Stimulated activated CD4-positive, alpha-beta T cell treated with anti-CD3 and anti-CD28 coated beads, Interleukin-1b, Interleukin-23, amount 100 ng/mL, for 48 hours (primary cell): ENCODE data around the gene DRAM1.
"Not testable (repeated sequence)": the region's sequence is repeated elsewhere in the genome, so short reads cannot be mapped to it uniquely, and the experiment has no call there.

Source experiments
- DNase-seq: peaks from one replicate; pipeline ENCODE4 v3.0.0-alpha.2; 2020

Gene DRAM1

DNA sequence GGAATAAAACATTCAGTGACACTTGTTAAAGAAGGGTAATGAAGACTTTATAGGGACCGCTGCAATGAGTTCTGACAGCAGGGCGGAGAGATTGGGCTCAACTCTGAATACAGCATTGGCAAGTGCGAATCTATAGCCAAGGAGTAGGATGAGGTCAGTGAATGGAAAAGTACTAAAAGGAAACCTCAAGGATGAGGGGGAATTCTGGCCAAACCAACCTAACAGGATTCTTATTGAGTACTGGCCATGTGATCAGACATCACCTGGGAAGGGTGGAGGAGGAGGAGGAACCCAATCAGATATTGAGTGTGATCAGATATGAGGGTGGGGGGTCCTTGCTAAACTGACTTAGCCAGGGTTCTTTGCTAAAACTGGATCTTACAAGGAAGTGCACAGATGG, 31.0 kb downstream of the DRAM1 start:
- no peak for DNase-seq

DNA sequence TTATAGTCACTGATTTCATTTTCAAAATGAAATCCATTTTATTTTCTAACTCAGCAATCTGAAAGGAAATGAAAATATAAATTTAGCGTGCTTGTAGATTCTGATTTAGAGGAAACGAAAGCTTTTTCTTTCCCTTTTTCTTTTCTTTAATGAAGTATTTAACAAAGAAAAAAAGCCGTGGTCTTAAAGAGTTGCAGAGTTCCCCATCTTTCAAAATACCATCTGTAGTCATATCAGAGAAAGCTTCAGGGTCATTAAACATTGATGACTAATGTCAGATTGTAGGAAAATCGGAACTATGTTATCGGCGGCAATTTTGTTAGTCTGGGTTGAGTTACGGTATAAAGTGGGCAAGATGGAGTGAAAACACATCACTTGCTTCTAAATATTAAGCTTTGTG, 32.3 kb downstream of the DRAM1 start:
- no peak for DNase-seq

DNA sequence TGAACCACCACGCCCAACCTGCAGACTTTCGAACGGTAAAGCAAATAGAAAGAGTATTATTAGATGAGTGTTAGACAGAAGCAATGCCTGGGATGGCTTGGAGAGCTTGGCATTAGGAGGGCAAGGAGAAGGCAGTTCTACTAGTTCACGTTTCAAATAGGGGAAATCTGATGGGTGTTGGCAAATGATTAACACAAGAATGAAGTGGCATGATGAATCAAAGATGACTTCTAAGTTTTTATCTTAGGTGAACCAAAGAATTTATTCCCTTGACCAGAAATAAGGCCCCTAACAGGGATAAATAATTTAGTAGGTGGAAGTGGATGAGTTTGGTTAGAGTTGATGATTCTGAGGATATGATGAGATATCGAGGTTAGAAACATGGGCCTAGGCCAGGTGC, 38.5 kb downstream of the DRAM1 start:
- no peak for DNase-seq

DNA sequence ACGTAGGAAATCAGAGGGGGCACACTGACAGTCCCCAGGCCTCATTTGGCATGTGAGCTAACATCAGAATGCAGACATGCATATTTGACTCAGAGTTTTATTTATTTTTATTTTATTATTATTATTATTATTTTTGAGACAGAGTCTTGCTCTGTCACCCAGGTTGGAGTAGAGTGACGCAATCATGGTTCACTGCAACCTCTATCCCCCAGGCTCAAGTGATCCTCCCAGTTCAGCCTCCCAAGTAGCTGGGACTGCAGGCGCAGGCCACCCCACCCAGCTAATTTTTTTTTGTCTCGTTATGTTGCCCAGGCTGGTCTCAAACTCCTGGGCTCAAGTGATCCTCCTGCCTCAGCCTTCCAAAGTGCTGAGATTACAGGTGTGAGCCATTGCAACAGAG, 41.4 kb downstream of the DRAM1 start:
- not testable (repeated sequence) for DNase-seq

DNA sequence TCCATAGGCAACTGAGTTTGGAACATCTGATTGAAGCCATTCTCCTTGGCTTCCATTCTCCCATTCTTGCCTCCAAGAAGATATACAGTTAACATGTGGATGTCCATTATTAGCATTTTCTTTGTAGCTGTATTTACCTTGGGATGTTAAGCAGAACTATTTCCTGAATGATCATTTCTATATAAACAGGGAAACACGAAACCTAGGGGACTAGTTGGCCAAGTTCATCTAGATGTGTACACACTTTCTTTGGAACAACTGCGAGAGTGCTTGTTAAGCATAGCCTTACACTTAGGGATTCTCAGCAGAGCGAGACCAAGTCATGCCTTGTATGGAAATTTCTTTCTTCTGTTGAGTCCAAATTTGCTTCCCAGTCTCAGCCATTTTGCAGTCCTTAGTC, 42.1 kb downstream of the DRAM1 start:
- no peak for DNase-seq

DNA sequence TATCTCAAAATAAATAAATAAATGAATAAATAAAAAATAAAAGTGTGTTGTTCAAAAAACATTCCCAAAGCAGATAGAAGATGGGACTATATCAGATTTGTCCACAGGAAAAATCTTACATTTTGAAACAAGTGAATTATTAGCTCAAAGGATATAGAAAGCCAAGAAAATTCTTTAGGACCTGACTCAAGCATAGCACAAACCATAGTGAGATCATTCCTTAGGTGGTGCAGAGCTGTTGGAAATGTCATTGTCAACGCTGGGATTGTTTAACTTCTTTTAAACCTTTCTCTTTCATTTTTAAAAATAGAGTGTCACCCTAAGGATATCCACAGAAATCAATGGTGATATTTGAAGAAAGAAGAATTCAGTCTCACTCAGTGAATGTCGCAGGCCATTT, 43.5 kb downstream of the DRAM1 start:
- DNase-seq, result no peak

DNA sequence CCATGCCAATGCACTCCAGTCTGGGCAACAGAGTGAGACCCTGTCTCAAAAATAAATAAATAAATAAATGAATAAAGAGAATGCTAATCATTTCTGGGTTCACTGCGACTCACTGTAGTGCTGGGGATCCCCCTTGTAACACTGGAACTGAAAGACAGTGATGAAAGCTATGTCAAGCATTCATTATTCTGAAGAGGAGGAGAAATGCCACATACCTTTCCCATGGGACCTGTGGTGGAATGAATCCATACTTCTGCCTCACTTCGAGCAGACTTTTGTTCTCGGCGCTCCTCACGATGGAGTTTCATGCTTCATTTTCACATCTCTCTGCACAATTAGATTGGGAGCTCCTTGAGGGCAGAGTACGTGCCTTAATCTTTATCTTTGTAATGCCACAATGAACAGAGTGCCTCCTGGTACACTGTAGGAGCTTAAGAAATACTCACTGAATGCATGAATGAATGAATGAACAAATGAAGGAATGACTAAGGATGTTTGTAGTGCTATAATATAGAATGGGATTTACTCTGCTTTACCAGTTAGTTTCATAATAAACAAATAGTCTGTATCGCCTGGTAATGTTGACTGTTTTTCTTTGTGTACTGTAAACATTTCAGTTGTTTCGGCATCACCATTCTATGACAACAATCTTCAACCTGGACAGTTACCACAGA, 45.8 kb downstream of the DRAM1 start:
- no peak for DNase-seq

DNA sequence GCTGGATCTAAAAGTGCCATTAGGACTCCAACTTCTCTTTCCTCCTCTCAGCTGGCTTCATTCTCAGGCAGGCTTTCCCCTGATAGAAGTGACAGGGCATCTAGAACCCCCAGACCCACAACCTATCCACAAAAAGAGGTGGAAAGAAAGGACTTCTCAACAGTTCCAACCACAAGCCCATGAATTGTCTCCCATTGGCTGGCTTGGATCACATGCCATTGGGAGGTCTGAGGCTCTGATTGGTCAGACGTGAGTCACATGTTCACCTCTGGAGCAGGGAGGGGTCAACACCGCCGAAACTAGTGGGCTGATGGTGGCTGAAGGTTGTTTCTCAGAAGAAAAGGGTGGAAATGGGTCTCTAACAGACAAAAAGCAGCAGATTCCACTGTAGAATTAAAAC, 47.2 kb downstream of the DRAM1 start:
- no peak for DNase-seq

DNA sequence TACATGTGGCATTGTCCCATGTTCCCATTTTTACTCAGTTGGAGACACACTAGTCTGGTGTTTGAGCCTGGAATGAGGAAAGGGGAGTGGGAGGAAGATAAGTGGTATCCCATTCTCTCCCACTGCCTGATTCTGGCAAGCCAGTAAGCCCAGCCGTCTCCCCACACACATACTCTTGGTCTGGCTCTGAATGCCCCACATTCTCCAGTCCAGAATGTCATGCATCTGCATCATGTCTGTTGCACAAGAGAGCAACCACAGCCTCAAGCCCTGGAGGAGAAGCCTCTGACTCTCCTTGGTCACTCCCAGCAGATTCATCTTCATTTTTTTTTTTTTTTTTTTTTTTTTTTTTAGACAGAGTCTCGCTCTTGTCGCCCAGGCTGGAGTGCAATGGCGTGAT, 48.0 kb downstream of the DRAM1 start:
- DNase-seq, result no peak

DNA sequence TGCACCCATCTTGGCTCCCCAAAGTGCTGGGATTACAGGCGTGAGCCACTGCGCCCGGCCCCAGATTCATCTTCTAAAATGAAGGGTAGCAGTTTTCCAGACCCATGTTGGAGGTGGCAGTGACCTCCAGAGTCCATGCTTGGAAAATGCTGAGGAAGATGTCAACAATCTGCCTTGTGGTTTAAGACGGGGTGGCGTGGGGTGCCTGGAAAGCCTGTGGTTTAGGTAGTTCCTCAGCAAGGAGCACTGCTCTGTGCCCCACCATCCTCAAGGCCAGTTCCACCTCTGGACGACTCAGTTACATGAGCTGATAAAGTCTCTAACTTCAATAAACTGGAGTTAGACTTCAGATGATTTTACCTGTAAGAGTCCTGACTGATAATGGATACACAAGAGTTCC, 48.6 kb downstream of the DRAM1 start:
- no peak for DNase-seq

DNA sequence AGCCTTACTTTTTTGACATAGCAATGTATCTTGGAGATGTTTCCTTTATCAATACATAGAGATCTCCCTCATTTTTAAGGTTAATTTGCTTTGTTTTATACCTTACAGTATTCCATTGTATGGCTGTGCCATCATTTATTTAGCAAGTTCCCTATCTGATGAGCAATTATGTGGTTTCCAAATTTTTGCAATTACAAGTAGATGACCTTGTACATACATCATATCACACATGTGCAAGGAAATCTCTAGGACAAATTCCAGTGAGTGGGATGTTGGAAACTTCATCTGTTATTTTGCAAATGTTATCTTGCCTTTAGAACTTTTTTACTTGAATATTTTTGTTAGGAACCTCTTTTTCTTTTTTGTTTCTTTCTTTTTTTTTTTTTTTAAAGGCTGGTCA, 49.7 kb downstream of the DRAM1 start:
- no peak for DNase-seq

DNA sequence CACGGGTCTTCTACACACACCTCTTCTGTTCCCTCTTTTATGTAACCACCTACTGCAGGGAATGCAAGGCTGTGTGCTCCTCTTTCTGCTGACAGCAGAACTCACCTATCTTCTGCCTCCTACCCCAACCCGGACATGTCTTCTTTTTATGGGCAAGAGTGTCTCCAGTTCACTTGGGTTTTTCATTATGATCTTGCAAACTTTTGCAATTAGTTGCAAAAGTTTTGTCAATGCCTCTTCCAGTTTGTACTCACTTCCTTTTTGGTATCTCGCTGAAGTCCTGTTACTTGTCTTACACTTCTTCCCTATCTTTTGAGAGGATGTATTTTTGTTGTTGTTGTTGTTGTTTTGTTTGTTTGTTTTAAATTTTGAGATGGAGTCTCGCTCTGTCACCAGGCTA, 50.6 kb downstream of the DRAM1 start:
- DNase-seq, result no peak

DNA sequence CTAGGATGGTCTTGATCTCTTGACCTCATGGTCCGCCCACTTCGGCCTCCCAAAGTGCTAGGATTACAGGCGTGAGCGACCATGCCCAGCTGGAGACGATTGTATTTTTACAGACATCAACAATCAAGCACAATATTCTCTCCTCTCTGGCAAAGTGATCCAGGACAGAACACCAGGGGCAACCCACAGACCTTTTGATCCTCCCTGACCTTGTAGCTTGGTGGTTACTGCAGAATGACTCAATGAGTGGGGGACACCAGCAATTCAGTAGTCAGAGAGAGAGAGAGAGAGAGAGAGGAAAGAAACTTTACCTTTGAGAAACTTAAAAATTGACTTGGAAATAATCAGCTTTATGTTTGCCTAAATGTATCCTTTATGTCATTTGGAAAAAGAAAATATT, 51.2 kb downstream of the DRAM1 start:
- no peak for DNase-seq

DNA sequence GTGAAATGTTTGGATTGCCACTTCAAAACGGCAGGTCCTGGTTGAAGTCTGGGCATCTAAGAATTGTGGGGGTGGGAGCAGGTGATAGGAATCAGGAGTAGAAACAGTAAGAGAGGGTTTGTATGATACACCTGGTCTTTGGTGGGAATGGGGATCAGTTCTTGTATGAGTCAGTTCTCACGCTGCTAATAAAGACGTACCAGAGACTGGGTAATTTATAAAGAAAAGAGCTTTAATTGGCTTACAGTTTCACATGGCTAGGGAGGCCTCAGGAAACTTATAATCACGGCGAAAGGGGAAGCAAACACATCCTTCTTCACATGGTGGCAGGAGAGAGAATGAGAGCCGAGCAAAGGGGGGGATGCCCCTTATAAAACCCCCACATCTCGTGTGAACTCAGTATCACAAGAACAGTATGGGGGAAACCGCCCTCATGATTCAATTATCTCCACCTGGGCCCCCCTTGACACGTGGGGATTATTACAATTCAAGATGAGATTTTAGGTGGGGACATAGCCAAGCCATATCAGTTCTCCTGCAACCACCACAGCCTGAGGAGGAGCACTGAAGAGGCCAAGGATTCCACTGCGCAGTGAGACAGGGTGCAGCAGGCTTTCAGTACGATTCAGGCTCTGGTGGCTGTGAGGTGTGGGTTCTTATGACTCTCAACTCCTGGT, 52.1 kb downstream of the DRAM1 start:
- DNase-seq, result no peak

DNA sequence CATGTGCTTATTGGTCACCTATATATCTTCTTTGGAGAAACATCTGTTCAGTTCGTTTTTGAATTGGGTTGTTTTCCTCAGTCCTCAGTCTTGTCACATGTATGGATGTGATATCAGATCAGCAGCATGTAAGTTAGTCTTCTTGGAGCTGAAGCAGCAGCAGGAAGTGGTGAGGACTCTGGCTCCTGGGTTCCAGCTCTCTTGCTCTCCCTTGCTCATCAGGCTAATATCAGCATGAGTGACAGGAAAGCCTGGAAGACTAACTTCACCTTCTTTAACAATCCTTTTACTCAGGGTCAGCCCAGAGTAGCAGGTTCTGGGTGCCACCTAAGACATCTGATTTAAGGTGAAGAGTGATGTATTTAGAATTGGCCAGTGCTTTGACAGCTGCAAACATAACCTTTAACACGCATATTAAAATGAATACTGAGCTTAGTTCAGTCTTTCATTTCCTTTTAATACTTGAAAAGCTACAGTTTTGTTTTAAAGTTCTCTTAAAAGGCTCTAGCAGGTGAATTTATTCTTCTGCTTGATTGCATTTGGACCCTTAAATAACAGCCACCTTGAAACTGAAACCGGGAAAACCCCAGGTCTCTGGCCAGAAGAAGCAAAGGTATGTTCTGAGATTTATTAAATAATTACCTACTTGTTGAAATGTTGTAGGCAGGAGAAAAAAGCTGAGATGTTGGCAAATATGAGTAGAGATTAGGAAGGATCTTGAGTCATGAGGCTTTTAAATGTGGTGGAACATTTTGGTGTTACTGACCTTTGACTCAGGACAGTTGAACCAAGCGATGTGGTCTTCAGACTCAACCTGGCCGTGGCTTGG, 54.3 kb downstream of the DRAM1 start:
- DNase-seq, result no peak

DNA sequence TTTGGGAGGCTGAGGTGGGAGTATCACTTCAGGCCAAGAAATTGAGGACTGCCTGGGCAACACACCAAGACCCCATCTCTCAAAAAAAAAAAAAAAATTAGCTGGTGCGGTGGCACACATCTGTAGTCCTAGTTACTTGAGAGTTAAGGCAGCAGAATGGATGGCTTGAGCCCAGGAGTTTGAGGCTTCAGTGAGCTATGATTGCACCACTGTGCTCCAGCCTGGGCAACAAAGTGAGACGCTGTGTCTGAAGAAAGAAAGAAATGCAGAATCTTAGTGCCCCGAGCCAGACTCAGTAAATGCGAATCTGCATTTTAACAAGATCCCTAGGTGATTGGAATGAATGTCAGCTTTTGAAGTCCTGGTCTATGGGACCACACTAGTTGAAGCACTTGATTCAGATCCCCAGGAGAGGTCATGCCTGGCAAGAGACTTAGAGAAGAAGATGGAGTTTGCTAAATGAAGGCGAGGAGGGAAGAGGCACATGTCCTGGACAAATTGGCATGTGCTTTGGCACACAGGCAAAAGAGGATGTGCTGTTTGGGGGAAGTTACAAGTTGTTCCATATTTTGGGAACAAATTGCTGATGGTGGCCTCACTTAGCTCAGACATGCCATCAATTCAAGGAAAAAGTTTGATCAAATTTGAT, 56.6 kb downstream of the DRAM1 start:
- no peak for DNase-seq

DNA sequence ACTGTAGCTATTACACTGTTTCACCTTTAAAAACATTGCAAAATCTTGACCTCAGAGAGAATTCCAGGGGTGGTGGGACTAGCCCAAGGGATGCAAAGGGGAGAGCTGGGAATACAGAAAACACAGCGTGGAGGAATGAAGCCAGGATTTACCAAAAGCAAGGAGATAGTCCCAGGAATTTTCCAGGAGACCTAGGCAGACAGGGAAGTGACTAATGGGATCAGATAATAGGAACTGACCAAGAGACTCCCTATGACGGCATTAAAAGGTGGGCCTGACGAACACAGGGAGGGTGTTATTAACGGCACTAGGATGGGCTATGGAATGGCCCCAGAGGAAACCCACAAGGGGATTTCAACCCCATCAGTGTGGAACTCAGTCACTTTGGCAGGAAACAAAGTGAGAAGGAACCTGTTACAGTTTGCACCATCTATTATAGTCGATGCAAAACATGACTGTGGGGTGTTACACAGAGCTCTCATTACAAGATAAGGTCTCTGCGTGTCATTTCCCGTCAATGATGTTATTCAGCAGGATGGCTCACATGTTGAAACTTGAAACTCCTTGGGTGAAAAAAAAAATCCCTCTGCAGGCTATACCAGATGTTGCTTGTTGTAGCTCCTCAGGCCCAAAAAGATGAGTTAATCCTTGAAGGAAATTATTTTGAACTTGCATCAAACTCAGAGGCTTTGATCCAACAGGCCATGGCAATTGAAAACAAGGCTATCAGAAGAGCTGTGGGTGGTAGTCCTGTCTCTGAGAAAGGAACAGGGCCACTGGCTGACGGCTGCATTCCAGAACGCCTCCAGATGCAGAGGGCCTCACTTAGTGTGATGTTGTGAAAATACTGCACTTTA, 58.7 kb downstream of the DRAM1 start:
- peak; percentile 32 for DNase-seq

DNA sequence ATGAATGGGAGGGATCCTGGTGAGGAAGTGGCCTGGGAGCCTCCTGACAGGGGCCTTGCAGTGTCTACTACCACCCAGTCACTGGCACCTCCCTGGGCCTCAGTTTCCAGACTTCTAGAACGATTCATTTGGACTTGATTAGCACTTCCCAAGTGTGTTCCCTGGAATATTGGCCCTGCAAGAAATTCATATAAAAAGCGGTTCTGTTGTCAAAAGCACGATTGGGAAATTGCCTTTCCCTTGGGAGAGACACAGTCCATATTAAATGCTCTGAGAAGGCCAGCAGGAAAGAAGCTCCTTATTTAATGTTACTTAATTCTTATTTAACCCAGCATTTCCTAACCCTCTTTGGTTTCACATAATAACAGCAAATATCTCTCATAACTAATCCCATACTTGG, 61.9 kb downstream of the DRAM1 start:
- DNase-seq, result no peak

DNA sequence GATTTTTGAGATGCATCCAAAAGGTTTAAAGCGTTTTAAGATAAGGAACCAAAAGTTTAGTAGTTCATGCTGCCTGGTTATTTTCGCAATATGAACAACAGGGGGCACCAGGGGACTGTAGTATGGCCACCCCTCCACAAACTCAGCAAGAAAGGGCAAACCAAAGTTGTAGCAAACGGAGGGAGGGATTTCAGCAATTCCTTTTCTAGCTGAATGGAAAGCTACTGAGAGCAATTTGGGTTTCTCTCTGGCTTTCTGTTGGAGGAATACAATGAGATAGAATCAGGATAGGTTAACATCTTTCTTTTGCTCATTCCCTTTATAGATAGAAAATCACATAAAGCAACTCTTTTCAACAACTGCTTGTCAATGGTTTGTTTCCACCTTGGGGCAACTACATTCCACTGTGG, 62.5 kb downstream of the DRAM1 start:
- DNase-seq, result peak; percentile 51

DNA sequence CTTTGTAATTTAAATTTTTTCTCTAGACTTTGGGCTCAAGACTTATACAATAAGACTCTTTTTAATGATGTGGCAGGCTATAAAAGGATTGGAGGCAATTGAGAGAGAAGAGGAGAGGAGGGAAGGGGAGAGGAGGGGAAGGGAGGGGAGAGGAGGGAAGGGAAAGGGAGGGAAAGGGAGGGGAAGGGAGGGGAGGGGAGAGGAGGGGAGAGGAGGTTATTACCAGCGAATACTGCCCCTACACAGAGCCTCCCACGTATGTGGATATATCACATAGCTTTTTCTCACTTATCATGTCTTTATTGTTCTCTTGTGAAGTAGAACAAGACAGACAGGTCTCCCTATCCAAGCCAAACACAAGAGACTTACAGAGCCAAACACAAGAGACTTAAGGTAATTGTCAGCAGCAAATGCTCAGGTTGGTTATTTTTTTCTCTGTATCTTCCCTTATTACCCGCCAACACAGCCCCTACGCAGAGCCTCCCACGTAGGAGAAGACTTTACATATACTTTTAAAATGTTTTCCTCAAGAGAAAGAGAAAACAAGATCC, 63.1 kb downstream of the DRAM1 start:
- DNase-seq, result no peak

DNA sequence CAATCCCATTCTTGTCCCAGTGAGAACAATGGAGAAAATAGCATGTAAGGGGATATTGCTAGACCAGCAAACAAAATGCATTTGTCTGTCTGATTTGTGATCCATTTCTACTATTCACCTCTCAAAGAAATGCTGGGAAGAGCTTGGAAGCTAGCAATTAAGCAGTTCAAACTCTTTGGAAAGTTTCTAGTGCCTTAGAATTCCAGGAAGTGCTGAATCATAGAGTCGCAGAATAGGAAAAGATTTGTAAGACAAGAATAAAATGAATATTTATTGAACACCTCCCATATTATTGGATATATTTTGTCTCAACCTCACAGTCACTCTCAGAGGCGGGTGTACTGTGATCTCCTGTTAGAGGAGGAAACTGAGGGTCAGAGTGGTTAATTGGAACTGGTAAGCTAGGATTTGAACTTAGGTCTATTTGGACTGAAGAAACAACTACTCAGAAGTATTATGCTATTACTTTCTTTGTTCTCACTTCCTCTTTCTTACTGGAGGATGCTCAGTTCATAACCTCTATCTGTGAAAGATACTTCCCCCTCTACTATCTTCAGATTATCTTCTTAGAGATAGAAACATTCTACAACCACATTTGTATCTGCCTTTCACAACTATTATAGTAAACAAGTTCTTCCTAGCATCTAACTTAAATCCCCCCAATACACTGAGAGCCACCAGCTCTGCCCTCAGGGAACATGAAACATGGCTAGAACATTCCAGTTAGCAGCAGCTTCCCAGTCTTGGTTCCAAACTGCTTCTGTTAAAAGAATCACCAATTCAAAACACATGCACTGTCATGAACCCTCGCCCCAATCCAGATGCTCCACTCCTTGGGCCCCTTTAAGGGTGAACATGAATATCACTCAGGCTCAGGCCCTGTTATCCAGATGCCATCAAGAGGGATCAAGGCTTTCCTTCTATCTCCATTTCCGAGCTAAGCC, 64.2 kb downstream of the DRAM1 start:
- DNase-seq, result no peak
